IMR-90 (cell line): Measurements from ENCODE around the gene ENOX2. TPM values are rescaled to one million over a fixed set of nuclear protein-coding genes. Genes with fewer than 3 reads are reported as not detected.

Experiments used
- ATAC-seq: fragments of 200-7000 bp; cut with Tn5 transposase; 2 replicates; pipeline ENCODE4 v1.9.1; 2020; ENCODE audit warnings: low read depth, mild to moderate bottlenecking, moderate library complexity
- BruUV-seq: library from RNA; stranded (reverse); fragments of 400-500 nt; replicated peaks from 2 replicates; lab custom pipeline; 2021; lab: Mats Ljungman, UMichigan
- CTCF ChIA-PET: fragments of 300-600 bp; formaldehyde crosslinking; extraction: SDS; loops from one replicate; lab custom pipeline; 2021; ENCODE audit warnings: antibody characterized with exemption; lab: Yijun Ruan, JAX
- POLR2A ChIA-PET: fragments of 300-600 bp; sonication (Branson Sonifier 250); formaldehyde crosslinking; loops from one replicate; lab custom pipeline; 2022; ENCODE audit warnings: antibody characterized with exemption; ENCODE audit not compliant: unreplicated experiment; lab: Charles Lee
- DNase-seq: peaks from one replicate; pipeline ENCODE4 v3.0.0; 2013
- H2AFZ ChIP-seq: replicated peaks from 2 replicates; pipeline ENCODE3; 2013; ENCODE audit warnings: low read length, mild to moderate bottlenecking; ENCODE audit not compliant: poor library complexity
- H2AK5ac ChIP-seq: 2 replicates; pipeline ENCODE4 v1.6.1; 2013; ENCODE audit warnings: low read depth, low read length, inconsistent platforms
- H2AK9ac ChIP-seq: replicated peaks from 2 replicates; pipeline ENCODE3; 2013; ENCODE audit warnings: mild to moderate bottlenecking, low read depth, low read length, moderate library complexity; ENCODE audit not compliant: poor library complexity
- H2BK120ac ChIP-seq: 2 replicates; pipeline ENCODE4 v1.6.1; 2013; ENCODE audit warnings: low read depth, low read length, inconsistent platforms
- H2BK15ac ChIP-seq: 3 replicates; pipeline ENCODE4 v1.6.1; 2013; ENCODE audit warnings: low read depth, low read length, inconsistent platforms
- H2BK20ac ChIP-seq: 2 replicates; pipeline ENCODE4 v1.6.1; 2013; ENCODE audit warnings: low read depth, mild to moderate bottlenecking, inconsistent platforms, low read length, moderate library complexity
- H2BK5ac ChIP-seq: 2 replicates; pipeline ENCODE4 v1.6.1; 2013; ENCODE audit warnings: mild to moderate bottlenecking, low read depth, low read length, inconsistent platforms; ENCODE audit not compliant: poor library complexity, severe bottlenecking
- H3K14ac ChIP-seq: replicated peaks from 2 replicates; pipeline ENCODE4 v1.6.1; 2013; ENCODE audit warnings: low read depth, low read length, inconsistent platforms
- H3K18ac ChIP-seq: 2 replicates; pipeline ENCODE4 v1.6.1; 2013; ENCODE audit warnings: low read depth, low read length, control low read depth
- H3K23ac ChIP-seq: 2 replicates; pipeline ENCODE4 v1.6.1; 2013; ENCODE audit warnings: low read depth, low read length, inconsistent platforms
- H3K27ac ChIP-seq: 2 replicates; pipeline ENCODE4 v1.5.1; 2013; ENCODE audit warnings: mild to moderate bottlenecking, control low read depth, low read length; ENCODE audit not compliant: insufficient read depth
- H3K27me3 ChIP-seq: 2 replicates; pipeline ENCODE4 v1.6.1; 2013; ENCODE audit warnings: low read length; ENCODE audit not compliant: control insufficient read depth, insufficient read depth
- H3K36me3 ChIP-seq: 2 replicates; pipeline ENCODE4 v1.6.1; 2013; ENCODE audit warnings: low read length, mixed read lengths; ENCODE audit not compliant: control insufficient read depth, insufficient read depth
- H3K4ac ChIP-seq: 2 replicates; pipeline ENCODE4 v1.6.1; 2013; ENCODE audit warnings: low read depth, low read length, inconsistent platforms
- H3K4me1 ChIP-seq: 2 replicates; pipeline ENCODE4 v1.6.1; 2013; ENCODE audit warnings: low read length, mixed read lengths; ENCODE audit not compliant: control insufficient read depth, insufficient read depth
- H3K4me2 ChIP-seq: 2 replicates; pipeline ENCODE4 v1.6.1; 2013; ENCODE audit warnings: low read depth, mild to moderate bottlenecking, control low read depth, low read length, moderate library complexity
- H3K4me3 ChIP-seq: 2 replicates; pipeline ENCODE4 v1.5.1; 2013; ENCODE audit warnings: low read depth, mild to moderate bottlenecking, control low read depth, low read length, moderate library complexity; ENCODE audit not compliant: insufficient read depth
- H3K56ac ChIP-seq: 2 replicates; pipeline ENCODE4 v1.6.1; 2013; ENCODE audit warnings: low read length, inconsistent platforms; ENCODE audit not compliant: insufficient read depth; ENCODE audit errors: extremely low read depth
- H3K79me1 ChIP-seq, 2 experiments: 2 replicates each; pipeline ENCODE4 v1.6.1; 2013; ENCODE audit warnings: low read length in 2 of 2, inconsistent platforms in 1 of 2, low read depth in 1 of 2
- H3K9ac ChIP-seq: 2 replicates; pipeline ENCODE4 v1.6.1; 2013; ENCODE audit warnings: low read depth, low read length, control low read depth
- H3K9me1 ChIP-seq: 2 replicates; pipeline ENCODE4 v1.6.1; 2013; ENCODE audit warnings: low read length, inconsistent platforms; ENCODE audit not compliant: insufficient read depth
- H3K9me3 ChIP-seq: 2 replicates; pipeline ENCODE4 v1.6.1; 2013; ENCODE audit warnings: low read length; ENCODE audit not compliant: control insufficient read depth, insufficient read depth
- H4K20me1 ChIP-seq: 2 replicates; pipeline ENCODE4 v1.6.1; 2013; ENCODE audit warnings: low read length, inconsistent platforms; ENCODE audit not compliant: insufficient read depth
- H4K5ac ChIP-seq: 2 replicates; pipeline ENCODE4 v1.6.1; 2013; ENCODE audit warnings: mild to moderate bottlenecking, low read depth, low read length, control low read depth
- H4K8ac ChIP-seq, 2 experiments: 2 replicates each; pipeline ENCODE4 v1.6.1; 2013; ENCODE audit warnings: low read depth in 2 of 2, low read length in 2 of 2, control low read depth in 1 of 2, inconsistent platforms in 1 of 2
- H4K91ac ChIP-seq: 2 replicates; pipeline ENCODE4 v1.6.1; 2013; ENCODE audit warnings: low read depth, low read length, inconsistent platforms; ENCODE audit not compliant: insufficient read depth
- CHD1 ChIP-seq: IDR thresholded peaks from 2 replicates; pipeline ENCODE4 v1.6.1; 2012; ENCODE audit warnings: low read depth, low read length, improper control_type of control experiment
- CTCF ChIP-seq: conservative IDR thresholded peaks from 2 replicates; pipeline ENCODE4 v1.5.1; 2012; ENCODE audit warnings: mild to moderate bottlenecking, low read depth, low read length, improper control_type of control experiment
- ELK1 ChIP-seq: fragments of 150-350 bp; IDR thresholded peaks from 2 replicates; pipeline ENCODE4 v1.6.1; 2016; ENCODE audit warnings: low read depth, mild to moderate bottlenecking, low read length, moderate library complexity, borderline replicate concordance
- MAZ ChIP-seq: IDR thresholded peaks from 2 replicates; pipeline ENCODE4 v1.6.1; 2012; ENCODE audit warnings: low read depth, mild to moderate bottlenecking, low read length, improper control_type of control experiment, moderate library complexity, borderline replicate concordance
- MXI1 ChIP-seq: IDR thresholded peaks from 2 replicates; pipeline ENCODE4 v1.6.1; 2012; ENCODE audit warnings: low read depth, mild to moderate bottlenecking, low read length, moderate library complexity, borderline replicate concordance
- NFE2L2 ChIP-seq: fragments of 150-350 bp; IDR thresholded peaks from 2 replicates; pipeline ENCODE4 v1.6.1; 2016; ENCODE audit warnings: low read depth, mild to moderate bottlenecking, low read length
- POLR2A ChIP-seq: IDR thresholded peaks from 2 replicates; pipeline ENCODE4 v1.6.1; 2012; ENCODE audit warnings: mild to moderate bottlenecking, low read depth, low read length
- RAD21 ChIP-seq: IDR thresholded peaks from 2 replicates; pipeline ENCODE4 v1.6.1; 2012; ENCODE audit warnings: low read length, improper control_type of control experiment
- RCOR1 ChIP-seq: IDR thresholded peaks from 2 replicates; pipeline ENCODE4 v1.6.1; 2012; ENCODE audit warnings: mild to moderate bottlenecking, low read length, improper control_type of control experiment; ENCODE audit not compliant: insufficient replicate concordance
- RFX5 ChIP-seq: IDR thresholded peaks from 2 replicates; pipeline ENCODE4 v1.8.0; 2012; ENCODE audit warnings: low read depth, mild to moderate bottlenecking, low read length, moderate library complexity
- WGBS, 2 experiments: methylation state at CpG; one replicate each; pipeline versions ENCODE4 v1.1.5 to v1.1.7; 2013; ENCODE audit warnings: missing lambda C conversion rate in 2 of 2; ENCODE audit not compliant: insufficient read length in 1 of 2; ENCODE audit errors: extremely low coverage in 2 of 2; 5-methylcytosine and 5-hydroxymethylcytosine counted together
- dilution Hi-C: fragments of 300-500 bp; cut with HindIII; formaldehyde crosslinking; loops from one replicate; pipeline ENCODE4 v1.14.3; 2018; ENCODE audit warnings: low sequenced_read_pairs; ENCODE audit not compliant: unreplicated experiment
- in situ Hi-C: fragments of 300-500 bp; cut with MboI; formaldehyde crosslinking; loops from 3 replicates; pipeline ENCODE4 v1.14.3; 2019; ENCODE audit warnings: low sequenced_read_pairs, inconsistent platforms, mixed read lengths
- intact Hi-C: fragments of 100-400 bp; cut with micrococcal nuclease; formaldehyde crosslinking; loops from 2 replicates; pipeline ENCODE4 v1.10.0; 2022
- polyA plus RNA-seq, 3 experiments: library from polyadenylated mRNA; depleted of rRNA; stranded (reverse); fragments of >200 nt; gene quantifications; 2 replicates each; pipeline ENCODE4 v1.2.3, GENCODE V29; 2012; ENCODE audit warnings: low replicate concordance in 1 of 3
- total RNA-seq: library from RNA; depleted of rRNA; stranded (reverse); fragments of >200 nt; gene quantifications from 2 replicates; pipeline ENCODE4 v1.2.3, GENCODE V29; 2012

ENOX2 gene
- total and polyA plus RNA-seq, 2 of the 4 experiments (the other 2 are of a cell fraction), result 6.3 to 11.8 TPM

- no peak overlapping the region for H3K18ac ChIP-seq
- H4K20me1 ChIP-seq, result no peaks in the 10 kb centered on the region
- H3K14ac ChIP-seq, result no peak overlapping the region
- H2AK9ac ChIP-seq, result no peak overlapping the region
- DNase-seq, result no peak
- H3K4ac ChIP-seq, result no peak overlapping the region
- no peak overlapping the region for H3K23ac ChIP-seq
- H3K9ac ChIP-seq, result no peak overlapping the region
- no peak overlapping the region for H2BK5ac ChIP-seq
- whole genome bisulfite sequencing, 2 experiments, result 40% methylated on average over 2 of the region's 6 CpGs; no CpG with 5 or more reads in 1 of the 2 experiments
- no peak overlapping the region for H4K8ac ChIP-seq
- no peak overlapping the region for H2AK5ac ChIP-seq
- no peak overlapping the region for H3K4me3 ChIP-seq
- no peaks in the 10 kb centered on the region for H3K9me1 ChIP-seq
- H2BK20ac ChIP-seq, result no peak overlapping the region
- H4K91ac ChIP-seq, result no peak overlapping the region
- no peak overlapping the region for H2BK120ac ChIP-seq
- H3K79me1 ChIP-seq, result no peaks in the 10 kb centered on the region
- H3K36me3 ChIP-seq, result no peaks in the 10 kb centered on the region
- in situ Hi-C loops, result no loop called here
- H3K4me1 ChIP-seq, result no peaks in the 10 kb centered on the region
- H4K5ac ChIP-seq, result no peak overlapping the region
- intact Hi-C loops, result no loop called here
- no peaks in the 10 kb centered on the region for H3K9me3 ChIP-seq
- no peaks in the 10 kb centered on the region; the same call in 1 of the 2 replicates for H3K27me3 ChIP-seq
- H3K56ac ChIP-seq, result no peak overlapping the region
- H3K4me2 ChIP-seq, result no peak overlapping the region
- ChIA-PET CTCF (interaction anchor here (1.7 kb wide), 1 partner anchor 312 kb away, joined by 5 read pairs; no protein-coding TSS in a partner anchor), POLR2A (no interaction called here)
- no peak for TF ChIP-seq RCOR1
- TF ChIP-seq CTCF, result no peak
- no peak for TF ChIP-seq CHD1
- TF ChIP-seq MAZ, result no peak
- TF ChIP-seq RFX5, result no peak
- no peak for TF ChIP-seq NFE2L2
- no peak for TF ChIP-seq ELK1
- no peak for TF ChIP-seq MXI1
- TF ChIP-seq RAD21, result no peak
- TF ChIP-seq POLR2A, result no peak
- BruUV-seq, result no TSS peak
- no peak overlapping the region for H3K27ac ChIP-seq
- no peak overlapping the region for H2AFZ ChIP-seq
- ATAC-seq, result no peak
- dilution Hi-C loops, result no loop called here
- H2BK15ac ChIP-seq, result no peak overlapping the region
Measured at GRCh38 chrX:130887376-130887775, 15.6 kb downstream of the ENOX2 start.
